Activated CD4-positive, CD25-positive, alpha-beta regulatory T cell (primary cell): Measurements from ENCODE around the gene SOX12.
A peak's percentile ranks its signal among the peaks of the same experiment; 100 is the strongest.
"Not testable (repeated sequence)": the region's sequence is repeated elsewhere in the genome, so short reads cannot be mapped to it uniquely, and the experiment has no call there.

Experiments
- DNase-seq, 4 experiments: peaks; one replicate each; lab custom pipeline; 2025; lab: John Stamatoyannopoulos, UW

The SOX12 gene

DNA sequence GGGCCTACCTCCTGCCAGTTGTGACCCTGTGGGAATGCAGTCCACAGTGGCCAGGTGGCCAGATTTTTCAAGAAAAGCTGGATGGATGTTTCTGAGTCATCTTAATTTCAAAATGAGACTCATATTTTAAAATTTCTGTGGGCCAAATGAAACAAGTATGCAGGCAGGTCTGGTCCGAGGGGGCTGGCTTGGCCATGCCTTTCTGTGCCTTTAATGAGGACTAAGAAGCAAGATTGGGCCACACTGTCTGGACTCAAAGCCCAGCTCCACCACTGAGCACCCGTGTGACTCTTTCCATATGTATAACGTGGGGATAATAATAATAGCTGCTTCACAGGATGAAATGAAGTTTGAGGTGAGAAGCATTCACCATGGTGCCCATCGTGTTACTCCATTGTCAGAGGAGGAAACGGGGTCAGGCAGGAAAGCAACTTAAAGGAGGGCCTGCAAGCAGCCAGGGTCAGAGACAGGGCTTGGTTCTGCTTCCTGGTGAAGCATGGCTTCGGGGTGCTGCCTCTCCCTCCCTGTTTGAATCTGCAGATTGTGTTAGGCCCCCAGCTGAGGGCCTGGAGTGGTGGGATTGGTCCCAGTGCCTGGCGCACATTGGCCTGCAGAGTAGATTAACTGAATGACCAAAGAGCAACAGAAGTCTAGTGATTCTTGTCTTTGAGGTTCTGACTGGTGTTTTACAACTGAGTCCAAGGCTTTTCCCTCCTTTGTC is 3.8 kb downstream of the SOX12 start:
- DNase-seq = no peak

DNA sequence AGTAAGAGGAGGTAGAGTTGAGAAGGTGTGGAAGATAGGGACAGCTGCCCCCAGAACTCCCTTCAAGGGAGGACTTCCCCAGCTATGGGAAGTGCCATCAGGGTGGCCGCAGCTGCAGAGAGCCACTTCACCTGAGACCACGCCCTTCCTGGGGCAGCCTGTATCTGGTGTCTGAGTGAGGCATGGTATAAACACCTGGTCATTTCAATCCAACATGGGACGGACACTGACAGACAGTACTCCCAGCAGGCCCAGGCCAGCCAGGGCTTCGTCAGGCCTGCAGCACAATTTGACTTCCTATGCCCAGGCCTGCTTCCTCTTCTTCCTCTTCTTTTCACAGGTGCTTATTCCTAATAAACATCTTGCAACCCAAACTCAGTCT is 4.5 kb downstream of the SOX12 start:
- DNase-seq = no peak

DNA sequence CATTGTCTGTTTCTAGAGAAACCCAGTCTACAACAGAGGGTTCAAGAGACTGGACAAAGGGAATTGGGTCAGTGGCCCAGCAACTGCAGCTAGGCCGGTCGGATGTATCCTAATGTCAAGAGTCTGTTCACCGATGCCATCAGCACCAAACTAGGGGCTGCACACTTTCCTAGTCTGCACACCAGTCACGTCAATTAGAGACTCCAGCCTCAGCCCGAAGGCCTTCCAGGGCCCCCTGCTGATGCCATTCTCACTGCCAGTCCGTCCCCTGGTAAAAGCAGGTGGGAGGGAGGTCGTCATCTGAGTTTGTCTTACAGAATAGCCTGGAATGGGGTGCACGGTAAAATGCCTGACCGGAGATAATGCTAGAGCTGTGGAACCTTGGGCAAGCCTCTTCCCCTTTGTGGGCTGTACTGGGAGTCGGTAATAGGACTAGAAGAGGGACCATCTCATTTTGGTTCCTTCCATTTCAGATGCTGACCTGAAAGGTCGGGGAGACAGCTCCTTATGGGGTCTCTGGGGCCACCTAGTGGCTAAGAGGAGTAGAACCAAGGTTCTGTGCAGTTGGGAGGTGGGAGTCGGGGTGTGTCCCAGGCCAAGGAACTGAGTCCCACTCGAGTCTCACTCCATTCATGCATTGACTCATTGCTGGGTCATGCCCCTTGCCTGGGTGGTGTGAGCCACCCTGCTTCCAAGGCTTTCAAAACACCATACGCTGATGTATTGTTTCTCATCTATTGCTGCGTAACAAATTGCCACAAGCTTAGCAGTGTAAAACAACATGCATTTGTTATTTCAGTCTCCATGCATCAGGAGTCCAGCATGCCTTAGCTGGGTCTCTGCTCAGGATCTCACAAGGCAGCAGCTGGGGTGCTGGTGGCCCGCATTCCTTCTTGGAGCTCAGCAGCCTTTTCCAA is 5.1 kb downstream of the SOX12 start:
- DNase-seq = peak; percentile 11 to 27 (median 14)

DNA sequence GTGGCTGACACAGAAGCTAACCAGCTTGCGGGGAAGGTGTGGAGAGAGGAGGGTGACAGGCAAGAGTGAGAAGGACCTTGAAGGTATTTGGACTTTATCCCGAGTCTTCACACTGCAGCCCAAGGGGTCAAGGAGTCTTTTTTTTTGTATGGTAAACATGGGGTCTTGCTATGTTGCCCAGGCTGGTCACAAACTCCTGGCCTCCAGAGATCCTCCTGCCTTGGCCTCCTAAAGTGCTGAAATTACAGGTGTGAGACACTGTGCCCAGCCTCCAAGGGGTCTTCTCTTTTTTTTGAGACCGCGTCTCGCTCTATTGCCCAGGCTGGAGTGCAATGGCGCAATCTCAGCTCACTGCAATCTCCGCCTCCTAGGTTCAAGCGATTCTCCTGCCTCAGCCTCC is 9.2 kb downstream of the SOX12 start:
- DNase-seq = no peak

DNA sequence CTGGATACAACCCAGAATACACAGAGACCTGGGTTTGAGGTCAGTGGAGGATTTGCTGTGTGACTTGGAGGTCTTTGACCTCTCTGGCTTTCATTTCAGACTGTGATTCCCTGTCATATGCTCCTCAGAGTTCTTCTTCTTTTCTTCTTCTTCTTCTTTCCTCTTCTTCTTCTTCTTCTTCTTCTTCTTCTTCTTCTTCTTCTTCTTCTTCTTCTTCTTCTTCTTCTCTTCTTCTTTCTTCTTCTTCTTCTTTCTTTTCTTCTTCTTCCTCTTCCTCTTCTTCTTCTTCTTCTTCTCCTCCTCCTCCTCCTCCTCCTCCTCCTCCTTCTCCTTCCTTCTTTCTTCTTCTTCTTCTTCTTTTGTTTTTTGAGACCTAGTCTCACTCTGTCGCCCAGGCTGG is 10.7 kb downstream of the SOX12 start:
- not testable (repeated sequence) for DNase-seq

DNA sequence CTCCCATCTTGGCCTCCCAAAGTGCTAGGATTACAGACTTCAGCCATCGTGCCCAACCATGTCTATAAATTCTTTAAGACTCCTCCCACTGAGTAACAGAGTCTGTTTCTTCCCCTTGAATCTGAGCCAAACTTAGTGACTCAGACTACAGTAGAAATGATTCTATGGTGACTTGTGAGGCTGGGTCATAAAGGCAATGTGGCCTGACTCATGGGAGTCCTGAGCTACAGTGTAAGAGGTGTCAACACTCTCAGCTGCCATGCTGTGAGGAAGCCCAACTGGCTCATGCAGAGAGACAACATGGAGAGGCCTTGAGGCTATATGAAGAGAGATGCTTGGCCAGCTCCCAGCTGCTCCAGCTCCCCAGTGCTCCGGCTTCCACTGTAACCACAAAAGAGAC is 16.3 kb downstream of the SOX12 start:
- DNase-seq = no peak

DNA sequence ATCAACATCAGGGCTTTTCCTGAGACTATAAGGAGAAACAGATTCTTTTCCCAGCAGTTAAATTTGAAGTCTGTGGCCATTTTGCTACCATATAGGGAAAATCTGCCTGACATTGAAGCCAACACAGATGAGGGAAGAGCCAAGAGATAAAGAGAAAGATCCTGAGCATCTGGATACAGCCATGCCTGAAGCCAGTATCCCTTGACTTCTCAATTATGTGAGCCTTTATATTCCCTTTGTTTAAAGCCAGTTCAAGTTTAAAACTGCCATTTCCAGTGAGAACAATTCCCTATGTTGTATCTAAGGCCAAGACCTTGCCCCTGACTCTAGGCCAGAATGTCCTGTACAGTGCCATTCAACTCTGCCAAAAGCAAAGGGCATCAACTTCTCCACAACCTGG is 17.8 kb downstream of the SOX12 start:
- no peak for DNase-seq

DNA sequence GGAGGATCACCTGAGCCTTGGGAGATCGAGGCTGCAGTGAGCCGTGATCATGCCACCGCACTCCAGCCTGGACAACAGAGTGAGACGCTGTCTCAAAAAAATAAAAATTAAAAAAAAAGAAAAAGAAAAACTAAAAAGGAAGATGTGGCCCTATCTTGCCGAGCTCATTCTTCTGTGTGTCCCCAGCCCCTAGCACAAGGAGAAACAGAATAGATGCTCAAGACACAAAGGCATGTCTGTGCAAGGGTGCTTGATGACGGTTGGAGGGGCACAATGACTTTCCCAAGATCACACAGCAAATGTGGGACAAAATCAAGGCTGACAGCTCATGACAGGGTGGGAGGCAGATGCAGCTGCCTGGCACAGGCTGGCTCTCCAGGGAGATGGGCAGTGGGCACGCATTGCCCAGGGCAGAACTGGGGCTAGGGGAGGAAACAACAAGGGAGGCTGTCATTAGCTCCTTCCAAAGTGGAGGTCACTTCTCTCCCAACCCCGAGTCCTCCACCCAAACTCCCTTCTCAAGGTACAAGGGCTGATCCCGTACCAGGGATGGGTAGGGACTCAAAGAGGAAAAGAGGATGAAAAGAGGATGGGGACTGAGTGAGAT is 20.8 kb downstream of the SOX12 start:
- DNase-seq = no peak

DNA sequence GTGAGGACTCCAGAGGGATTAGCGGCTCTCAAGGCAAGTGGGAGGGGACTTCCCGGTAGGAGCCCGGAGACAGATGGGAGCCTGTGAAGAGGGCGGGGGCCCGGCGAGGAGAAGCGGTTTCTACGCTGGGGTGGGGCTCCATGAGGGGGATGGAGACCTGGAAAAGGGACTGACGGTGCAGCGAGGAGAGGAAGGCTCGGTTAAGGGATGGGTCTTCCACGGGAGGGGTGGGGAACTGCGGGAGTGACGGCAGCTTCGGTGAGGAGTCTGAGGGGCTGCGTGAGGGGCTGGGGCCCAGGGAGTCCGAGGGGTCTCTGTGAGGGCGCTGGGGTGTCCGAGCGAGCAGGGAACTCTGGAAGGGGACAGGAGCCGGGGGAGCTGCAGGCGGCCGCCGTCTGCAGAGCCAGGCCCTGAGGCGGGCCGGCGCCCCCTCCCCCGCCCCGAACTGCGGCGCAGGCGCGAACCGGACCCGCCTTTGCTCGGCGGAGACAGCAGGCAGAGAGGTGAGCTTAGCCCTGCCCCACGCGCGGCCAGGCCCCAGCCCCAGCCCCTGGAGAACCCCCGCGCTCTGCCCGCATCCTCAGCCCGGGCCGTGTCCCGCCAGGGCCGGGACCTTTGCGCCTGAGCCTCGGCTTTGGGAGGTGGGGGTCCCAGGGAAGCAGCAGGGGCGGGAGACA is 21.4 kb downstream of the SOX12 start, which contains the start of gene NRSN2:
Gene NRSN2, plus strand, starts transcription at position 472 of the 677 bp plus-strand sequence. CDS start 2,533 bp downstream, outside the sequence.
- DNase-seq = peak in 1 of 4 experiments; percentile 13

DNA sequence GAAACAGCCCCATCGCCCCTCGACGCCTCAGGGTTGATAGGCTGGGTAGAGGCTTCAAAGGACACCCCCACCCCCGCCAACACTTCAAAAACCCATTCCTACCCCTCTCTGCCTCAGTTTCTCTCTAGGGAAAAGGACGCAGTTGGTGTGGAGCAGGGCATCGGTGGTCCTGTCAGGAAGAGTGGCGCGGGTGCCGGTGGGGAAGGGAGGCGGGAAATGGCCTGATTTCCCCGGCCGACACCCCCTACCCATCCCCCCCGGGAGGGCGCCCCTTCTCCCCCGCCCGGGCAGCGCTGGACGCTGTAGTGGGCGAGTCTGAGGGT is 21.9 kb downstream of the SOX12 start:
- DNase-seq = no peak

DNA sequence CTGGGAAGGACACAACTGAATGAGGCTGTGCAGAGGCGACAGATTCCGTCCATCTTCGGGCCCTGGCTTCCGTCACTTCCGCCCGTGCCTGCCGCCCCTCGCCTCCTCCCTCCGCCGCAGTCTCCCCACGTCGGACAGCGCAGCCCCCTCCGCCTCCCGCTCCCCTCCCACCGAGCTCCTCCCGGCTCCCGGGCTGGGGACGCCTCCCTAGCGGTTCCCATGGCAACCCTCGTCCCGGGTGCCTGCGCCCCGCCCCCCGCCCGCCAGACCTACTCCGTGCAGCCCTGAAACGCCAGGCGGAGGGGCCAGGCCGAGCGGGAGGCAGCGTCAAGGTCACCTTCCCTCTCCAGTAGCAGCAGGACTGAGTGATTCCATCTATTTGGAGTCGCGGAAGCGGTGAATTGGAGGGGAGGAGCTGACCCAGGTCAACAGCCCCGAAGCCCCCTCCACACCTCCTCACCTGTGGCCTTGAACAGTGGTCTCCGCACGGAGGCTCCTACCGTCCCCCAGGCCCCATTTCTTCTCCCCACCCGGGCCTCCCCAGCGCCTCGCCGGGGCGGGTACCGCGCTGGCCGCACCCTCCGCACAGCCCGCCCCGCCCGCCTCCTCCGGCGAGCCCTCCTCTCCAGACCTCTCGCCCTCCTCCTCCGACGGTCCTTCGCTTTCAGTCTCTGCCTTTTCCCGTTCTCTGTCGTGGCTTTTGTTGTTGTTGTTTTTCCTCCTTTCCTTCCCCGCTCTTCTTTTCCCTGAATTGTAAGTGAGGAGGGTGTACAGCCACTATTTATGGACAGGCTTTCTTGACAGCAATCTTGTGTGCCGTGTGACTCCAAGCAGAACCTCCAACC is 22.5 kb downstream of the SOX12 start:
- DNase-seq = peak in 3 of 4 experiments; percentile 18 to 32 (median 29)

DNA sequence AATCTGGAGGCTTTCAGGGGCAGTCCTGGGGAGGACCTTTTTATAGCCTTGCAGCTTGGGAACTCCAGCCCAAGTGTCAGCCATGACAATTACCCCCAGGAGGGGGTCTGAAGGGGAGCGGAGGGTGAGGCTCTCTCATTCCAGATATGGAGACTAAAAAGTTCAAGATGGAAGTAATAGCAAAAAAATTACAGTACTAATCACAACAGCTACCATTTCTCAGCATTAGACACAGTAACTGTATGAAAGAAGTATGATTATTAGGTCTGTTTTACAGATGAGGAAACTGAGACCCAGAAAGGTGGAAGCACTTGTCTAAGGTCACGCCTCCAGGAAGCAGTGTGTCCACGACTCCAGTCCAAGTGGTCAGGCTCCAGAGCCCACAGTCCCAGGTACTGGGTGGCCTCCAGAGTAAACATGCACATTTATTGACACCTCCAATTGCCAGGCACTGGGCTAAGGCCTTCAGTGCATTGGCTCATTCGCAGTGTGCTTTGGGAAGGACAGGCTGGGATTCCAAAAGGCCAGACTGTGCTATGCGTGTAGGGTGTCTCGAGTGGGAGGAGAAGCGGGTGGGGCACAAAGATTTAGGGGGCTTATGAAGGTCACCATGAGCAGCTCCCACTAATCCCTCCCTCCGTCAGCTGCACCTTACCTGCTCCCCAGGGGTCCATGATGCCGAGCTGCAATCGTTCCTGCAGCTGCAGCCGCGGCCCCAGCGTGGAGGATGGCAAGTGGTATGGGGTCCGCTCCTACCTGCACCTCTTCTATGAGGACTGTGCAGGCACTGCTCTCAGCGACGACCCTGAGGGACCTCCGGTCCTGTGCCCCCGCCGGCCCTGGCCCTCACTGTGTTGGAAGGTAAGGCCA is 23.9 kb downstream of the SOX12 start:
- DNase-seq = no peak

DNA sequence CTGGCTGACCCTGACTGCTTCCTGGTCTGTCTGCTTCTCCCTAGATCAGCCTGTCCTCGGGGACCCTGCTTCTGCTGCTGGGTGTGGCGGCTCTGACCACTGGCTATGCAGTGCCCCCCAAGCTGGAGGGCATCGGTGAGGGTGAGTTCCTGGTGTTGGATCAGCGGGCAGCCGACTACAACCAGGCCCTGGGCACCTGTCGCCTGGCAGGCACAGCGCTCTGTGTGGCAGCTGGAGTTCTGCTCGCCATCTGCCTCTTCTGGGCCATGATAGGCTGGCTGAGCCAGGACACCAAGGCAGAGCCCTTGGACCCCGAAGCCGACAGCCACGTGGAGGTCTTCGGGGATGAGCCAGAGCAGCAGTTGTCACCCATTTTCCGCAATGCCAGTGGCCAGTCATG is 27.8 kb downstream of the SOX12 start:
- no peak for DNase-seq

DNA sequence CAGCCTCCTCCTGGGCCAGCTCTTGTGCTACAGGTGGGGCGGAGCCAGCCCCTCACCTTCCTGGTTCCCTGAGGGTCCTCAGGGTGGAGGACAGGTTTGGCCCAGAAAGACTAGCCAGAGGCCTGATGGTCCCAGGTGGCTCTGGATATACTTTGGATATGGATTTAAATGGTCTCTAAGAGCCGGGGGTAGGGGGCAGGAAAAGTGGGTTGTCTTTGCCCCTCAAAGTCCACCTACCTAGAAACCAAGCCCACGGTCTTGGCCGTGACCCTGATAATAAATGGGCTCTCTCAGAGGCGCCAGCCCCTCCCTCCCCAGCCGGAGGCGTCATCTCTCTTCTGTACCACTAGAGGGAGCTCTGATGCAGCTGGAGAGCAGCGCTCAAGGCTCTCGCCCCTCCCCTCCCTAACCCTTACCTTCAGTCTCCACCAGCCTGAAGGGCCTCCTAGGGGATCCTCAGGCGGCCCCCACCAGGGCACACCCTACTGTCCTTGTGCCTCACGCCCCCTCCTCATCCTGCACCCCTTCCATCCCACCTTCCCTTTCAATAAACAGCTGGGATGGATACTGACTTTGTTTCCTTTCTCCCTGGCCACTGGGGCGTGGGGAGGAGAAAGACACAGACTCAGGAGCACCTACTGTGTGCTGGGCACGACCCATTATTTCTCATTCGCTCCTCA is 29.1 kb downstream of the SOX12 start:
- peak; percentile 53 to 62 (median 59) for DNase-seq

DNA sequence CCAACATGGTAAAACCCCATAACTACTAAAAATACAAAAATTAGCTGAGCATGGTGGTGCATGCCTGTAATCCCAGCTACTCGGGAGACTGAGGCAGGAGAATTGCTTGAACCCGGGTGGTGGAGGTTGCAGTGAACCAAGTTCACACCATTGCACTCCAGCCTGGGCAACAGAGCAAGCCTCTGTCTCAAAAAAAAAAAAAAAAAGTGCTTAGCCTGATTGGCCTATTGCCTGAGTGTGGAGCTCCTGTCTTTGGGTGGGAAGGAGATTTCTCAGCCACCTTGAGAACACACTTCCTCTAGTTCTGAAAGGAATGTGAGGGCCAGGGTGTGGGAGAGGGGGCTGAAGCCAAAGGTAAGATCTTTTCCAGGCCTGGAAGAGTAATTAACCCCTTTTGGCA is 30.8 kb downstream of the SOX12 start:
- not testable (repeated sequence) for DNase-seq

DNA sequence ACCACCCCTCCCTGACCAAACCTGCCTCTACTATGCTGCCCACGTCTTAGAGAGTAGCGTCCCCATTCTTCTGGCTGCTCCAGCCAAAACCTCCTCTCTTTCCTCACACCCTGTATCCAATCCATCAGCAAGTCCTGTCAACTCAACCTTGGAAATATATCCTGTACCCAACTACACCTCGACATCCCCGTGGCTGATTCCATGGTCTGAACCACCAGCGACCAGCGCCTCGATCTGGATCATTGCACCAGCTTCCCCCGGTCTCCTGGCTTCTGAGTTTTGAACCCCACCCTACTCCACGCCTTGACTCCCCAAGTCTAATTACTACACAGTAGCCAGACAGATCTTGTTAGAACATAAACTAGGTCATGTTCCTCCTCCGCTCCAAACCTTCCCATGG is 31.4 kb downstream of the SOX12 start:
- no peak for DNase-seq

DNA sequence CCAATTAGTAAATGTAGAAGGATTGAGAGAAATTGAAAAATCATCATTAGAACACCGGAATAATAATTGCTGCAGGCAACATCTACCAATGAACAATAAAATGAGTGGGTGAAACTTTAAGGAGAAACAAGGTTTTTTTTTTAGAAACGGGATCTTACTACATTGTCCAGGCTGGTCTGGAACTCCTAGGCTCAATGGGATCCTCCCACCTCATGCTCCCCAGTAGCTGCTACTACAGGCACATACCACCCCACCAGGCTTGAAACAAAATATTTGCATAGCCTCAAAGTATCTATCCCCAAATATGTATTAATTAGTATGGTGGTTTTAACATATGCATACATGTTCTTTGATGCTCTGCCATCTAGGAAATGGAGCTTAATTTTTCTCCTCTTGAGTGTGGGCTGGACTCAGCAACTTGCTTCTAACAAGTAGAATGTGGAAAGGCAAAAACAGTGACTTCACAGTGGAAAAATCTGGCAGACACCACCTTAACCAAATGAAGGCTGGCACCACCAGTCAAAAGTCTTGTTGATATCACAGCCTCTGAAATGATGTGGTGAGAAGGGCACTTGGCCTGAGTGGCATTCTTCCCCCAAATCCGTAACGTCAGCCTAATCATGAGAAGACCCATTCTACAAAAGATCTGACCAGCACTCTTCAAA is 33.7 kb downstream of the SOX12 start:
- no peak for DNase-seq

DNA sequence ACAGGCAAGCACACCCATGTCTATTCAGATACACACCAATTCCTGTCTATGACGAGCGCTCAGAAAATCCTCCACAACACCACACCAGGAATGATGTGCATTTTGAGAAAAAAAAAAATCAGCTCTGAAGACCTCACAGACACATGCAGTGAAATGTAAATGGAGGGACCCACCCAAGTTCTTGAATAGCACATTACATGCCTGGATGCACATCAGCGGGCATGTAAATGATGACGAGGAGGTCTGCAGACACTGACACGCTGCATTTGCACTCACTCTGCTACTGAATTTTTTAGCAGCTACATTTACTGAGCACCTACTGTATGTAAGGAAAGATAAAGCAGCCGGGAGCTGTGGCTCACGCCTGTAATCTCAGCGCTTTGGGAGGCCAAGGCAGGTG is 36.2 kb downstream of the SOX12 start:
- DNase-seq = no peak
